ENCODE data around the gene BIN1. TPM values are rescaled to one million over a fixed set of nuclear protein-coding genes. Genes with fewer than 3 reads are reported as not detected.

BIN1 gene
- total RNA-seq, 1 donor from 2014 or later: 11.8 TPM

- peak; percentile 63 for DNase-seq (ENCODE audit: low read depth)
- H3K4me3 ChIP-seq (ENCODE audit: low read depth, low read length): no peak overlapping the region
- H3K27me3 ChIP-seq (ENCODE audit: control insufficient read depth, insufficient read depth, low read length): no peaks in the 10 kb centered on the region
- no peak for FAIRE-seq
- H3K36me3 ChIP-seq (ENCODE audit: control insufficient read depth, insufficient read depth, low read length): no peaks in the 10 kb centered on the region
- TF ChIP-seq CTCF (IDR thresholded peaks at IDR 0.05; ENCODE audit: insufficient read depth, low read length, severe bottlenecking): no peak
Measured at GRCh38 chr2:127000937-127001336, 106.0 kb downstream of the BIN1 start.

GRCh38 chr2:127000194-127000593 lies 106.8 kb downstream of the BIN1 start:
- Histone ChIP-seq H3K27me3 (ENCODE audit: control insufficient read depth, insufficient read depth, low read length) (no peaks in the 10 kb centered on the region), H3K4me3 (ENCODE audit: low read depth, low read length) (no peak overlapping the region), H3K36me3 (ENCODE audit: control insufficient read depth, insufficient read depth, low read length) (no peaks in the 10 kb centered on the region)
- FAIRE-seq (no peak), DNase-seq (ENCODE audit: low read depth) (no peak)
- no peak for TF ChIP-seq CTCF (IDR thresholded peaks at IDR 0.05; ENCODE audit: insufficient read depth, low read length, severe bottlenecking)

GRCh38 chr2:126999106-126999756 lies 107.7 kb downstream of the BIN1 start:
- H3K27me3 ChIP-seq (ENCODE audit: control insufficient read depth, insufficient read depth, low read length): no peaks in the 10 kb centered on the region
- no peak for DNase-seq (ENCODE audit: low read depth)
- no peak overlapping the region for H3K4me3 ChIP-seq (ENCODE audit: low read depth, low read length)
- H3K36me3 ChIP-seq (ENCODE audit: control insufficient read depth, insufficient read depth, low read length): no peaks in the 10 kb centered on the region
- FAIRE-seq: no peak
- TF ChIP-seq CTCF (IDR thresholded peaks at IDR 0.05; ENCODE audit: insufficient read depth, low read length, severe bottlenecking): no peak

- no peaks in the 10 kb centered on the region for H3K27me3 ChIP-seq (ENCODE audit: control insufficient read depth, insufficient read depth, low read length)
- no peak for TF ChIP-seq CTCF (IDR thresholded peaks at IDR 0.05; ENCODE audit: insufficient read depth, low read length, severe bottlenecking)
- FAIRE-seq (no peak), DNase-seq (ENCODE audit: low read depth) (no peak)
- no peaks in the 10 kb centered on the region for H3K36me3 ChIP-seq (ENCODE audit: control insufficient read depth, insufficient read depth, low read length)
- no peak overlapping the region for H3K4me3 ChIP-seq (ENCODE audit: low read depth, low read length)
Measured at GRCh38 chr2:126998486-126998885, 108.5 kb downstream of the BIN1 start.

Other genes starting within 250 kb of the BIN1 start
- not detected in 2 replicates for gene TEX51, start 208.3 kb downstream of the BIN1 start, total RNA-seq
- gene CYP27C1, start 113.1 kb upstream of the BIN1 start, total RNA-seq: 0.26 and 0.38 TPM in 2 replicates
- gene ERCC3, start 187.0 kb upstream of the BIN1 start, total RNA-seq: 27.0 and 32.4 TPM in 2 replicates

All from bronchial epithelial cell (primary cell).